GM12872 (cell line): ENCODE measurements around the gene ABO.

Experiments used
- CTCF ChIP-seq: IDR thresholded peaks from 3 replicates; pipeline ENCODE4 v1.5.1; 2011; ENCODE audit warnings: low read depth, mild to moderate bottlenecking, low read length, moderate library complexity; ENCODE audit not compliant: insufficient read depth

Gene ABO

GRCh38 chr9:133282464-133283238 is 7.7 kb upstream of the ABO start:
- TF ChIP-seq CTCF, result no peak

GRCh38 chr9:133280392-133280791 is 5.4 kb upstream of the ABO start:
- no peak for TF ChIP-seq CTCF

GRCh38 chr9:133278161-133279114 is 3.4 kb upstream of the ABO start:
- TF ChIP-seq CTCF, result no peak

- no peak for TF ChIP-seq CTCF
Observed at GRCh38 chr9:133277467-133277866, 2.5 kb upstream of the ABO start.

GRCh38 chr9:133276923-133277322 is 1.9 kb upstream of the ABO start:
- no peak for TF ChIP-seq CTCF

- no peak for TF ChIP-seq CTCF
Observed at GRCh38 chr9:133276001-133276884, 1.2 kb upstream of the ABO start.
